Activated CD8-positive, alpha-beta memory T cell treated with anti-CD3 and anti-CD28 coated beads for 1 hour (primary cell): ENCODE measurements around the gene COLGALT1.
"Not testable (repeated sequence)": the region's sequence is repeated elsewhere in the genome, so short reads cannot be mapped to it uniquely, and the experiment has no call there.

Experiments
- DNase-seq, 2 donors: peaks; one replicate each; pipeline ENCODE4 v3.0.0-alpha.2; 2020; ENCODE audit warnings: low read depth in 1 of 2; ENCODE audit errors: extremely low read depth in 1 of 2

COLGALT1 gene

DNA sequence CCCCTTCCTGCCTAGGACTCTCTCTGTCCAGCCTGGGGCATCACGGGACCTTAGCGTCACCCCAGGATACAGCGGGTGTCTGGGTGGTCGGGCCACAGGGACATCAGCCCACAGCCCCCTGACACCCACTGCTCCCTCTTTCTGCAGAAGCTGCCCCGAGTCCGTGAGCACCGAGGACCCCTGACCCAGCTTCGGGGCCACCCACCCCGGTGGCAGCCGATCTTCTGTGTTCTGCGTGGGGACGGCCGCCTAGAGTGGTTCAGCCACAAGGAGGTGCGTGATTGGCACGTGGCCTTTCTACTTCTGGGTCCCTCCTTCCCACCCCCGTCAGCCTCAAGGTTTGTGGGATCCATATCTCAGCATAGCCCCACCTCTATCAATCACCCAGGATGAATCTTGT is 23.3 kb upstream of the COLGALT1 start:
- no peak for DNase-seq

GRCh38 chr19:17532557-17532956 is 22.9 kb upstream of the COLGALT1 start:
- no peak for DNase-seq

- no peak for DNase-seq
These were observed 20.7 kb upstream of the COLGALT1 start for GRCh38 chr19:17534767-17535166.

DNA sequence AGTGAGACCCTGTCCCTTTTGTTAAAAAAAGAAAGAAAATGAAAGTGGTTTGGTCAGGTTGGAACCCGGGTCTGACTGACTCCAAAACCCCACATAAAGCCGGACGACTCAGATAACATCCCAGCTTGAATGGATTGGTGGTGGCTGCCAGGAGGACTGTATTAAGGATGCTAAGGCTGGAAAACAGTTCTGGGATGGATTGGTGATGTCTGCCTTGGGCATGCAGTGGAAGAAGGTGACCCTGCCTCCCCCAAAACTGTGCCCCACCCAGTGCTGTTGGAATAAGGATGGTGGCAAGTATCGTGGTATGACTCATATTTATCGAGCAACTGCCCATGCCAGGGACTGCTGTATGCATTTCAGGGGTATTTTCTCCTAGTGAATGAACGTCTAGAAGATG is 18.5 kb upstream of the COLGALT1 start:
- DNase-seq: no peak

- no peak for DNase-seq
These were observed 16.7 kb upstream of the COLGALT1 start for GRCh38 chr19:17538684-17539237.

- peak; percentile 93 to 95 for DNase-seq
These were observed 16.0 kb upstream of the COLGALT1 start for GRCh38 chr19:17539238-17540117.

DNA sequence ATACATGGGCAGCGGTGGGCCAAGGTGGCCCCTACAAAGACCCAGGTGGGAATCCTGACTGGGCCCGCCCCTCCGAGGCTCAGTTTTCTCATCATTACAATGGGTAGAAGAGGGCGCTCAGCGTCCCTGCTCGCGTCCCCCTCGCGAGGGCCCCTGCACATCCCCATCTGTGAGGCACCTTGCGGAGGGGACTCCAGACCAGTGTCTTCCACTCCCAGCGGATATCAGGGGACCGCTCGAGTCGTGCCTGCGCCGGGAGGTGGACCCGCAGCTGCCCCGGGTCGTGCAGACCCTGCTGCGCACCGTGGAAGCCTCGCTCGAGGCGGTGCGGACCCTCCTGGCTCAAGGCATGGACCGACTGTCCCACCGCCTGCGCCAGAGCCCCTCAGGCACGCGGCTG is 15.3 kb upstream of the COLGALT1 start:
- no peak for DNase-seq

DNA sequence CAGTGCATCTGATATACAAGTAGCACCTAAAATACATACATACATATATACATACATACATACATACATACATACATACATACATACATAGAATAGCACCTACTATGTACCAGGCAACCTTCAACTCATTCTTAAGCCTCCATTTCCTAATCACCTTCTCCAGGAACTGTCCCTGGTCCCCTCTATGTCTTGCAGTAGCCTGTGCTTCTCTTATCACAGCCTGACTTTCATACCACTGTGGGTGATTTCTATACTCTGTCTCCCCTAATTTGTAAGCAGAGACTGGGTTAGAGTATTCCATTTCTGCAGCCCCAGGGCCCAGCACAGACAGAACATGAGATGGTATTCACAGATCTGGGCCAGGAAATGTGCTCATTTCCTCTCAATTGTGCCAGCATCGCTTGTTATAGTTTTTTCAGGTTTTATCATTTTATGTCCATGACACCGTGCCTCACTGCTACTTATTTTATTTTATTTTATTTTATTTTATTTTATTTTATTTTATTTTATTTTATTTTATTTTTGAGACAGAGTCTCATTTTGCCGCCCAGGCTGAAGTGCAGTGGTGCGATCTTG is 14.2 kb upstream of the COLGALT1 start:
- no peak for DNase-seq

DNA sequence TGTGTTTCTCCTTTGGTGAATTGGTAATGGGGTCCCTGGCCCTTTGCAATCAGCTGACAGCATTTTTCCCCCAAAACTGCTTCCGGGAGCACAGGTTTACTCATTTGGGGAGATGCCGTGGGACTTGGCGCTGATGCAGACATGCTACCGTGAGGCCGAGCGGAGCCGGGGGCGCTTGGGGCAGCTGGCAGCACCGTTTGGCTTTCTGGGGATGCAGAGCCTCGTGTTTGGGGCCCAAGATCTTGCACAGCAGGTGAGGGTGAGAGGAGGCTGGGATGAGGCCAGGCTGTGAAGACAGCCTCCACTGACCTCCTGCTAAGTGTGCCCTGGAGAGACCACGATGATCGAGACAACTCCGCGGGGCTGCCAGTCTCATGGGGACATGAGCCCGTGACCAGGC is 13.4 kb upstream of the COLGALT1 start:
- DNase-seq: no peak

DNA sequence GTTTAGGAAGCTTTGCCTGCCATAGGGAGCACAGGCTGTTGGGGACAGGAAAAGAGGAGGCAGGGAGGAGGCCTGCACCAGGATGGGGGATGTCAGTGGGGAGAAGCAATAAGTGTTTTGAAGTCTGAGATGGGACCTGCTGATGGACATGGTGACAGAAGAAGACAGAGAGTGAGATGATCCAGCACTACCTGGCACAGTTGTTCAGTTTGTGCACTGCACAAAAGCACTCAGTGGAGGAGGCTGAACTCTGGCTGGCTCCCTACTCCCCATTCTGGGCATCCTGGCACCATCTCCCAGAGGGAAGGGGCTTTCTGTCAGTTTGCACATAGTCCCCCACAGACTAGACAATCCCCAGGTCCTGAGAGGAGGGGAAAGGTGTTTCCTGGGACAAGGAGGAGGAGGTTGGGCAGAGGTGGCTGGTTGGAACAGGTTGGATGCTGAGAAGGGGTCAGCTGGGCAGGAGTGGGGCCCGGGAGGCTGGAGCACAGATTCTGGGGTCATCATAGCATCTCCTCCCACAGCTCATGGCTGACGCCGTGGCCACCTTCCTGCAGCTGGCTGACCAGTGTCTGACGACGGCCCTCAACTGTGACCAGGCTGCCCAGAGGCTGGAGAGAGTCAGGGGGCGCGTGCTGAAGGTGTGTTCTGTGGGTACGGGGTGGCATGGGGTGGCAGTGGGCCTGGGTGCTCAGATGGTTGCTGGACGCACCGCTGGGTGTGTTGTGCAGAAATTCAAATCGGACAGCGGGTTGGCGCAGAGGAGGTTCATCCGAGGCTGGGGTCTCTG is 12.5 kb upstream of the COLGALT1 start:
- no peak for DNase-seq

- no peak for DNase-seq
These were observed 11.5 kb upstream of the COLGALT1 start for GRCh38 chr19:17543986-17544385.

- DNase-seq: no peak
These were observed 11.0 kb upstream of the COLGALT1 start for GRCh38 chr19:17544418-17544817.

DNA sequence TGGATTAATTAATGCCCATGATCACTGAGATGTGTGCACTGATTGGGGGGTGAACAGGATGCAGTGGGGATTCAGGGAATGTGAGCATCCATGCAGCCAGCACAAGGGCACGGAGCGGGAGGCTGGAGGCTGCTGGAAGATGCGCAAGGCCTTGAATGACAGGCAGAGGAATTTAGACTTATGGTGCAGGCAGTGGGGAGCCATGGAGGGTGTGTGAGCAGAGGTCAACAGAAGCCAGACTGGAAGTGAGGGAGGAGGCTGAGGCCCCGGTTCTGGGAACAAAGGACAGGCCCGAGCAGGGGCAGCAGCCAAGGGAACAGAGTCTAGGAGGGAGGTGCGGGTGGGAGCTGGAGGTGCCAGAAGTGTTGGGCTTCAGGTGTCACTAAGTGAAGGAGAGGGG is 7.3 kb upstream of the COLGALT1 start:
- no peak for DNase-seq

- no peak for DNase-seq
These were observed 6.2 kb upstream of the COLGALT1 start for GRCh38 chr19:17549085-17549740.

- no peak for DNase-seq
These were observed 5.3 kb upstream of the COLGALT1 start for GRCh38 chr19:17550076-17550667.

DNA sequence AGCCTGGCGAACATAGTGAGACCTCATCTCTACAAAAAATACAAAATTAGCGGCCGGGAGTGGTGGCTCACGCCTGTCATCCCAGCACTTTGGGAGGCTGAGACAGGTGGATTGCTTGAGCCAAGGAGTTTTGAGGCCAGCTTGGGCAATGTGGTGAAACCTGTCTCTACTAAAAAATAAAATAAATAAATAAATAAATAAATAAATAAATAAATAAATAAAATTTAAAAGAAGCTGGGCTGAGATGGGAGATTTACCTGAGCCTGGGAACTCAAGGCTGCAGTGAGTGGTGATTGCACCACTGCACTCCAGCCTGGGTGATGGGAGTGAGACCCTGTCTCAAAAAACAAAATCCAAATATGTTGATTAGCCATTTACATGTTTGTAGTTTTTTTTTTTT is 2.7 kb upstream of the COLGALT1 start:
- DNase-seq: not testable (repeated sequence)

DNA sequence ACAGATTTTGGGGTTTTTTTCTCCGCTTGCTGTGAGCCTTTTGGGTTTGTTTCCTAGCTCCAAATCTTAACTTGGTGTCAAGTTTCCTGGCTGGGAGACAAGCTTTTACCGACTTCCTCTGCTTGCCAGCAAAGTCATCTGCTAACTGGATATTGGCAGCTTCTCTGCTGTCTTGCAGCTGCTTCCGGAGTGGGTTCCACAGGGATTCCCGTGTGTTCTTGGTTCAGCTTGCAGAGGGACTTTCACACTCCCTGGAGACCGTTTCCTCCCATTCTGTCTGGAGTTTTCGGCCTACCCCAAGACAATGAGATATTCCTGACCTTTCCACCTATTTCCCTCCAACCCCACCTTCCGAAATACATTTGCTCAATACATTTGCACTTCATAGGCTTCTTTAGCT is 2.2 kb upstream of the COLGALT1 start:
- no peak for DNase-seq

DNA sequence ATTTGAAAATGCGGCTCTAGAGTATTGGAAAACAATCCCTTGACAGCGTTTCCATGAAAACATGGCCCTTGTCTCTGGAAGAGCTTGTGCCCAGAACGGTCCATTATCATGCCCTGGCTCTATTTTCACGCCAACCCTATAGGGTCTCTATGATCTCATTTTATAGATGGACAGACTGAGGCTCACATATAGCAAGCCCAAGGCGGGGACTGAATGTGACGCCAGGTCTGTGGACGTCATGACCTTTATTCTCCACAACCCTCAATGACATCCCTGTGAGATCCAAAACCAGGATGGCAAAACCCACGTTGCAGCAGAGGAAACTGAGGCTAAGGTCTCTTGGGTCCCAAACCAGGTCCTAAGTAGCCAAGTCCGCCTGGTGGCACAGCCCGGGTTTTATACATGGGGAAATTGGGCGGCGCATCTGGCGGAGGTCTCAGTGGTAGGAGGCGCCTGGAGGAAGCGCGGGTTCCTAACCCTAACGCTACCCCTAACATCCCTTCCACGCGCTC is 425 bp upstream of the COLGALT1 start:
- DNase-seq: no peak

GRCh38 chr19:17555929-17556813 is 722 bp downstream of the COLGALT1 start:
- DNase-seq: peak in 1 of 2 donors; percentile 12
